HCT116 (cell line): ENCODE data around the gene EXOSC5.

Experiments
- ATF3 ChIP-seq: IDR thresholded peaks from 2 replicates; pipeline ENCODE4 v1.6.1; 2012
- CTCF ChIP-seq, 3 experiments: fragments of 200-600 bp in 1 of 3; sonication (generic) in 1 of 3; IDR thresholded peaks in 2 of 3; conservative IDR thresholded peaks in 1 of 3; 2 replicates each; pipeline ENCODE4 v1.5.1; 2012 to 2017; ENCODE audit warnings: low read depth in 2 of 3, low read length in 2 of 3, antibody characterized with exemption in 1 of 3, borderline replicate concordance in 1 of 3, control low read depth in 1 of 3, mild to moderate bottlenecking in 1 of 3, mixed read lengths in 1 of 3, mixed run types in 1 of 3, moderate library complexity in 1 of 3; ENCODE audit not compliant: insufficient read depth in 1 of 3
- POLR2AphosphoS5 ChIP-seq: IDR thresholded peaks from 2 replicates; pipeline ENCODE4 v1.6.1; 2011; ENCODE audit warnings: mild to moderate bottlenecking, low read depth, low read length, moderate library complexity
- RAD21 ChIP-seq: IDR thresholded peaks from 2 replicates; pipeline ENCODE4 v1.6.1; 2012; ENCODE audit warnings: low read depth, mild to moderate bottlenecking
- SRF ChIP-seq: IDR thresholded peaks from 2 replicates; pipeline ENCODE4 v1.6.1; 2012; ENCODE audit warnings: low read depth
- YY1 ChIP-seq: IDR thresholded peaks from 2 replicates; pipeline ENCODE4 v1.6.1; 2011; ENCODE audit warnings: low read length, low read depth, moderate library complexity, mild to moderate bottlenecking; ENCODE audit not compliant: insufficient replicate concordance; ENCODE audit errors: extremely low read depth

GRCh38 chr19:41435936-41436673 lies 38.9 kb upstream of the EXOSC5 start:
- TF ChIP-seq RAD21 (no peak), POLR2AphosphoS5 (no peak), ATF3 (no peak), CTCF (IDR thresholded peaks at IDR 0.05 in 2 of 3, conservative IDR thresholded peaks at IDR 0.05 in 1 of 3; ENCODE audit: borderline replicate concordance in 1 of 3, insufficient read depth in 1 of 3, low read depth in 2 of 3, low read length in 2 of 3) (no peak), YY1 (no peak), SRF (no peak)
